Stimulated activated CD4-positive, alpha-beta T cell treated with anti-CD3 and anti-CD28 coated beads, Interleukin-15, amount 100 ng/mL, for 48 hours (primary cell): ENCODE results near the gene SPCS3.
"Not testable (repeated sequence)": the region's sequence is repeated elsewhere in the genome, so short reads cannot be mapped to it uniquely, and the experiment has no call there.

Experiments used
- DNase-seq, 2 donors: peaks; one replicate each; pipeline ENCODE4 v3.0.0-alpha.2; 2020; ENCODE audit warnings: low read depth in 2 of 2

The SPCS3 gene

DNA sequence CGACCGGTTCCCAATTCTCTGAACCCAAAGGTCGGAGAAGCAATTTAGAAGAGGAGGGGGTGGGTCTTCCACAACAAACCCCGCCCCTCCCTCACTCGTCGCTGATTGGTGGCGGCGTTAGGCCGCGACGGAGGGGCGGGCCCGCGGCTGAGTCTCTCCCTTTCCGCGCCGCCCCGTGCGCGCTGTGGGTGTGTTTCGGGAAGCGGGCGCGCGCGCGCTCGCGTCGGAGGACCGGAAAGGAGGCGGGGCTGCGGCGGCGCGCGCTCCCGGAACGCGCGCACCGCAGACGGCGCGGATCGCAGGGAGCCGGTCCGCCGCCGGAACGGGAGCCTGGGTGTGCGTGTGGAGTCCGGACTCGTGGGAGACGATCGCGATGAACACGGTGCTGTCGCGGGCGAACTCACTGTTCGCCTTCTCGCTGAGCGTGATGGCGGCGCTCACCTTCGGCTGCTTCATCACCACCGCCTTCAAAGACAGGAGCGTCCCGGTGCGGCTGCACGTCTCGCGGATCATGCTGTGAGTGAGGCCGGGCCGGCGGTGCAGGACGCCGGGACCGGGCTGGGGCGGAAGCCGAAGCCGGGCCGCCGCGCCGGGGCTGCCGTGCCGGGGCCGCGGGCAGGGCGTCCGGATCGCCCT lies at the start of gene SPCS3:
SPCS3 (plus strand) TSS at position 263 of the 636 bp plus-strand sequence; CDS start at position 374, 111 bp downstream.
- peak; percentile 86 to 92 for DNase-seq

DNA sequence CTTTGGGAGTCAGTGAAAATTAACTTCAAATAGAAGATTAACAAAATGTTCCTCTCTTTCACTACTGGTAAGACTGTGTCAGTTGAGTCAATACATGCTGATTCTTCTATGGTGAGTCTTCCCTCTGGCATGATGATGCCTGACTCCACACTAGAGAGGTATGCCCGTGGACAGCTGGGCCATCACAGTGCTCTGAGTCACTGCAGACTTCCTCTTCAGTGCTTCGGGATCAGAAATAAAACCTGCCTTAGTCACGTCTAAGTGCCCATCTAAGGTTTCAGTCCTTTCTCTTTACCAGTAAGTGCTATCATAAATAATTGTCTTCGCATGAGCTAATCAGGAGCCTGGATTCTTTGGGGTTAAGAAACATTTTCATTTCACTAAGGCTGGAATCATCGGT lies 49.1 kb upstream of the SPCS3 start:
- DNase-seq = no peak

DNA sequence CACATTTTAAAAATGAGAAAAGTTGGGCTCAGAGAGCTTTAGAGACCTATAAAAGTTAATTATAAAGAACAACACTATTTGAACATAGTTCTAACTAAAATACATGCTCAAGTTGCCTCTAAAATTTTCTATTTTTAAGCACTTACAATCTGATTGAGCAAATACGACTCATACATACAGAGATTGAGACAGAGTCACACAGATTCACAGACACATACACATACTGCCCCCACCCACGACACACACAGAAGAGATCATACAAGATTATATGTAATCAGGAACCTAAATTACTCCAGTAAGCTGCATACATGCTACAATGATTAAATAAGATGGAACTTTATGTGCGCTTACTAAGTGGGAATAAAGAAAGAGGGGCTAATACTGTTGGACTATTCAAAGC lies 48.0 kb upstream of the SPCS3 start:
- DNase-seq = no peak

DNA sequence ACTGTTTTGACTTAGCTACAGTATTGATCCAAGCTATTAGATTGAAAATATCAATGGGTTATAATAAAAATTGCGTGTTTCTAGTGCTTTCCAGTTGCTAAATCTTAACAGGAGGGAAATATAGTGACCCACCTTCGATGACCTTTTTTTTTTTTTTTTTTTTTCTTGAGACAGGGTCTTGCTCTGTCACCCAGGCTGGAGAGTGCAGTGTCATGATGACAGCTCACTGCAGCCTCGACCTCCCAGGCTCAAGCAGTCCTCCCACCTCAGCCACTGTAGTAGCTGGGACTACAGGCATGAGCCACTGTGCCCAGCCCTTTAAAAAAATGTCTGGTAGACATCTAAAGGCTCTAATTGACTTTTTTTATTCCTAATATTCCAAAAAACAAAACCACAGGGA lies 47.0 kb upstream of the SPCS3 start:
- DNase-seq = no peak

GRCh38 chr4:176273736-176274135 lies 46.0 kb upstream of the SPCS3 start:
- no peak for DNase-seq

- DNase-seq = no peak
Measured at GRCh38 chr4:176274441-176274840, 45.3 kb upstream of the SPCS3 start.

DNA sequence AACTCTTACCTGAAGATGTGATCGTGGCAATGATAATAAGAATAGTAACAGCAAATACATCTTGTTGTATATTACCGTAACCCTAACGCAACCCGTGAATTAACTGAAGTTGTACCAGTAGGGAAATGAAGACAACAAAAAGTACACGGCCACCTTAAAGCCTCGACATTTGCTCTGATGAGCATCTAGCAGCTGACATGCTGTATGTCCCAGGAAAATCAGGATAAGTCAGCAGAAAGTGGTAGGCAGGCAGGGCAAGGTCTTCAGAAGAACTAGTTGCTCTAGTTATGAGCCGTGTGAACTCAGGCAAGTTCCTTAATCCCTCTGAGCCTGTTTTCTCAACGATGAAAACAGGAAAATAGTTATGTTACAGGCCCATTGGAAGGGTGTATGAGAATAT lies 43.1 kb upstream of the SPCS3 start:
- DNase-seq = no peak

DNA sequence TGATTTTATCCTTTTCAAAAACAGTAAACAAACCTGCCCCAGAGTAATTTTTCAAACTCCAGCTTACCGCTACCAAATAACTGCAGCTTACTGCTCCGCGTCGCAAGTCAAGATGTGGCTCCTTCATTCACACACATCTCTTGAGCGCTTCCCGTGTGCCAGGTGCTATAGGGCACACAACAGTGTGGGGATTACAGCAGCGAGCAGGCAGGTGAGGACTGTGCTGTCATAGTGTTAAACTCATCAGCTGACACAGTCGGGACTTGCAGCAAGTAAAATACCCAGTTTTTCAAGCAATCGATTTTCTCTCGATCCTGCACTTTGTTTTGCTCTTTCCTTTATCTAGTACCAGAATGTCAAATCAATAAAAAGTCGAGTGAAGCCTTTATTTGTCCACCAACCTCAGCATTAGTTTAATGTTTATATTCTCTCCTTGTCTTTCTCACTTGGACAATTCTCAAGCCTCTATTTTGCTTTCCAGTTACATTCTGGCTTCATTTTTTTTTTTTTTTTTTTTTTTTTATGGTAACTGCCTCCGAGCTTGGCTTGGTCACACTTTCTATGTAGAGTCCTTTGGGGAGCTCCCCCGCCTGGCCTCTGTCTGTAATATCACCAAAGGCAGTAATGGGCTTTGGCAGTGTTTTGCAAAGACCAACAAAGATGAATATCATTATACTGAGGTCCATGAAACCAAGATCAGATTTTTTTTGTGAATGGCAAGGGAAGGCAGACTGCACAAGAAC lies 42.4 kb upstream of the SPCS3 start:
- peak in 1 of 2 donors; percentile 2 for DNase-seq

DNA sequence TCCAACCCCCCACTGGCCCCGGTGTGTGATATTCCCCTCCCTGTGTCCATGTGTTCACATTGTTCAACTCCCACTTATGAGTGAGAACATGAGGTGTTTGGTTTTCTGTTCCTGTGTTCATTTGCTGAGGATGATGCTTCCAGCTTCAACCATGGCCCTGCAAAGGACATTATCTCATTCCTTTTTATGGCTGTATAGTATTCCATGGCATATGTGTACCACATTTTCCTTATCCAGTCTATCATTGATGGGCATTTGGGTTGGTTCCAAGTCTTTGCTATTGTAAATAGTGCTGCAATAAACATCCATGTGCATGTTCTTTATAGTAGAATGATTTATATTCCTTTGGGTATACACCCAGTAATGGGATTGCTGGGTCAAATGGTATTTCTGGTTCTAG lies 40.2 kb upstream of the SPCS3 start:
- DNase-seq = not testable (repeated sequence)

GRCh38 chr4:176286728-176287127 lies 33.0 kb upstream of the SPCS3 start:
- DNase-seq = no peak

- DNase-seq = no peak
Measured at GRCh38 chr4:176287546-176287945, 32.2 kb upstream of the SPCS3 start.

GRCh38 chr4:176288020-176288419 lies 31.7 kb upstream of the SPCS3 start:
- DNase-seq = no peak

GRCh38 chr4:176289561-176289960 lies 30.2 kb upstream of the SPCS3 start:
- no peak for DNase-seq

DNA sequence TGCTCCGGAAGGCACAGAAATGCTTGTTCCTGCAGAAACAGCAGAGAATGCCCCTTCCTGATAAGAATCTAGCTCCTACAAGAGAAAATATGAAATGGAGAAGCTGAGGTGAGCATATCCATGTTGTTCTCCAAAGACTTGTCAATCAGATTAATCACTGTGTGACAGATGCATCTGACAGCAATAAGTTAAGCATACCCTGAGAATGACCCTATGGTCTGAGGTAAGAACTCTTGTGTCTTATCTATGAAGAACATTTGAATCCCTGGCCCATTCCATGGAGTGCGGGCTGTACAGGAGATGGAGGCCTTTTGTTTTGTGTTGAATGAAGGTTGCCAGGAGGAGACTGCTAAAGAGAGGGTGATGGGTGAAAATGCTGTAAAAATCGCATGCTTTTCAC lies 29.2 kb upstream of the SPCS3 start:
- DNase-seq = no peak

- no peak for DNase-seq
Measured at GRCh38 chr4:176291748-176292147, 28.0 kb upstream of the SPCS3 start.

GRCh38 chr4:176292920-176293319 lies 26.8 kb upstream of the SPCS3 start:
- DNase-seq = no peak

- DNase-seq = no peak
Measured at GRCh38 chr4:176293660-176294059, 26.1 kb upstream of the SPCS3 start.

DNA sequence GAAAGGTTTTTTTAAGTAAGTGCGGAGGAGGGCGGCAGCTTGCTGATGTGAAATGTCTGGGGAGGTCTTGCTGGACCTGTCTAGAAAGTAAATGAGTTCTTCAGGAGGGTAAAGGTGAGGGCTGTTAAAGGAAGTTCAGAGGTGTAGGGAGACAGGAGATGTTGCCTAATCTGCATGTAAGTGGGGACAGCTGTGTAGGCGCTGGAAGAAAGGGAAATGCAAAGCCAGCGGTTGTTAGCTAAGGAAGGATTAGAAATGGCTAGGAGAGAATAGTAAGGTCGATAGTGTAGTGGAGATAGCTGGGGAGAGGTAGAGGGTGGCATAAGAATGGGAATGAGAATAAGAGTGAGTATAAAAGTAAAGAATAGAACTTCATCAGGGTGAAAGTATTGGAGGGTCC lies 23.9 kb upstream of the SPCS3 start:
- not testable (repeated sequence) for DNase-seq

DNA sequence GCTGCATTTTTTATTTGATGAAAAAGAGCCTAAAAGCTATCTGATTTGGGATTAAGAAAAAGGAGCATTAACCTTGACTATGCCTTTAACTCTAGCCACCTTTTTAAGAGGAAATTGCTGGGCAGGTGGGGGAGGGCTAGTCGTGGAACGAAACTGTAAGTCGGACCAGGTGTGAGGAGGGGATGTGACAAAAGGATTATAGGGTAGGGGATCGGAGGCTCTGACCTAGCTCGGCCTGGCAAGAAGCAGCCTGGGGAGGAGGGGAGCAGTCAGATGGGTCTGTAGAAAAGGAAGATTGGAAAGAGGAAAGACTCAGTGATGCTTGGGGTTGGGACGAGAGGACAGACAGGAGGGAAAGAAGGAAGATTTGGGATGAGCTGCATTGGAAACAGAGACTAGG lies 21.1 kb upstream of the SPCS3 start:
- no peak for DNase-seq

GRCh38 chr4:176300036-176300435 lies 19.7 kb upstream of the SPCS3 start:
- DNase-seq = no peak

- DNase-seq = no peak
Measured at GRCh38 chr4:176300565-176300964, 19.2 kb upstream of the SPCS3 start.

GRCh38 chr4:176302283-176303275 lies 17.2 kb upstream of the SPCS3 start:
- DNase-seq = no peak
